Neural cell (in vitro differentiated cells): ENCODE measurements around the gene MED13.

Source experiments
- EP300 ChIP-seq: fragments of 450-650 bp; conservative IDR thresholded peaks from 2 replicates; pipeline ENCODE4 v1.6.1; 2014; ENCODE audit warnings: antibody characterized with exemption, mild to moderate bottlenecking, moderate library complexity; ENCODE audit not compliant: poor library complexity, severe bottlenecking
- EZH2 ChIP-seq: fragments of 200-600, 300-800 bp; shearing (Covaris generic), sonication (generic); IDR thresholded peaks from 2 replicates; pipeline ENCODE4 v1.6.1; 2014; ENCODE audit warnings: antibody characterized with exemption, low read length, borderline replicate concordance, mild to moderate bottlenecking; ENCODE audit not compliant: insufficient read depth, poor library complexity, severe bottlenecking
- SMC3 ChIP-seq: fragments of 450-650 bp; conservative IDR thresholded peaks from 2 replicates; pipeline ENCODE4 v1.6.1; 2014; ENCODE audit warnings: antibody characterized with exemption, mild to moderate bottlenecking, moderate library complexity; ENCODE audit not compliant: poor library complexity
- TAF1 ChIP-seq: IDR thresholded peaks from 2 replicates; pipeline ENCODE4 v1.6.1; 2012; ENCODE audit warnings: low read depth
- TF ChIP-seq, protein P1 (sequence below): fragments of 450-650 bp; IDR thresholded peaks from 2 replicates; pipeline ENCODE4 v1.5.1; 2014; ENCODE audit warnings: antibody characterized with exemption, mild to moderate bottlenecking, moderate library complexity; ENCODE audit not compliant: poor library complexity, severe bottlenecking
- TF ChIP-seq, protein P2 (sequence below): IDR thresholded peaks from 2 replicates; pipeline ENCODE4 v1.6.1; 2012; ENCODE audit warnings: borderline replicate concordance

DNA sequence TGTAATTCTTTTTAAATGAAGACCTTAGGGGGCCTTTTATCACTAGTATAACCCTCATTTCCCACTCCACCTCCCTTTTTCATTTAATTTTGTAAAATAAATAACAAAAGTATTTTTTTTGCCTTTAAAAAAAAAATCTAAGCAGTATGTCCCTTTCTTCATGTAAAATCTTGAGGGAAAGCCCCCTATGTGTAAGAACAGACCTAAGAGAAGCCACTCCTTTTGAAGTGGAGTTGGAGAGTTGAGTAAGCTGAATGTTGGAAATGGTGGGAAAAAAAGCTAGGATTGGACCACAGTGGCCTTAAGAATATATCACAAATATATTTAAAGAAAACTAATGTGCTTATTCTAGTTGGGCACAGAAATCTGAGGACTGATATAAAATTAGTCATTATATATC is 92.8 kb downstream of the MED13 start:
- TF ChIP-seq, protein P1, sequence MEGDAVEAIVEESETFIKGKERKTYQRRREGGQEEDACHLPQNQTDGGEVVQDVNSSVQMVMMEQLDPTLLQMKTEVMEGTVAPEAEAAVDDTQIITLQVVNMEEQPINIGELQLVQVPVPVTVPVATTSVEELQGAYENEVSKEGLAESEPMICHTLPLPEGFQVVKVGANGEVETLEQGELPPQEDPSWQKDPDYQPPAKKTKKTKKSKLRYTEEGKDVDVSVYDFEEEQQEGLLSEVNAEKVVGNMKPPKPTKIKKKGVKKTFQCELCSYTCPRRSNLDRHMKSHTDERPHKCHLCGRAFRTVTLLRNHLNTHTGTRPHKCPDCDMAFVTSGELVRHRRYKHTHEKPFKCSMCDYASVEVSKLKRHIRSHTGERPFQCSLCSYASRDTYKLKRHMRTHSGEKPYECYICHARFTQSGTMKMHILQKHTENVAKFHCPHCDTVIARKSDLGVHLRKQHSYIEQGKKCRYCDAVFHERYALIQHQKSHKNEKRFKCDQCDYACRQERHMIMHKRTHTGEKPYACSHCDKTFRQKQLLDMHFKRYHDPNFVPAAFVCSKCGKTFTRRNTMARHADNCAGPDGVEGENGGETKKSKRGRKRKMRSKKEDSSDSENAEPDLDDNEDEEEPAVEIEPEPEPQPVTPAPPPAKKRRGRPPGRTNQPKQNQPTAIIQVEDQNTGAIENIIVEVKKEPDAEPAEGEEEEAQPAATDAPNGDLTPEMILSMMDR = no peak
- TF ChIP-seq TAF1 (no peak), EZH2 (no peak), EP300 (no peak), SMC3 (no peak)
- TF ChIP-seq, protein P2, sequence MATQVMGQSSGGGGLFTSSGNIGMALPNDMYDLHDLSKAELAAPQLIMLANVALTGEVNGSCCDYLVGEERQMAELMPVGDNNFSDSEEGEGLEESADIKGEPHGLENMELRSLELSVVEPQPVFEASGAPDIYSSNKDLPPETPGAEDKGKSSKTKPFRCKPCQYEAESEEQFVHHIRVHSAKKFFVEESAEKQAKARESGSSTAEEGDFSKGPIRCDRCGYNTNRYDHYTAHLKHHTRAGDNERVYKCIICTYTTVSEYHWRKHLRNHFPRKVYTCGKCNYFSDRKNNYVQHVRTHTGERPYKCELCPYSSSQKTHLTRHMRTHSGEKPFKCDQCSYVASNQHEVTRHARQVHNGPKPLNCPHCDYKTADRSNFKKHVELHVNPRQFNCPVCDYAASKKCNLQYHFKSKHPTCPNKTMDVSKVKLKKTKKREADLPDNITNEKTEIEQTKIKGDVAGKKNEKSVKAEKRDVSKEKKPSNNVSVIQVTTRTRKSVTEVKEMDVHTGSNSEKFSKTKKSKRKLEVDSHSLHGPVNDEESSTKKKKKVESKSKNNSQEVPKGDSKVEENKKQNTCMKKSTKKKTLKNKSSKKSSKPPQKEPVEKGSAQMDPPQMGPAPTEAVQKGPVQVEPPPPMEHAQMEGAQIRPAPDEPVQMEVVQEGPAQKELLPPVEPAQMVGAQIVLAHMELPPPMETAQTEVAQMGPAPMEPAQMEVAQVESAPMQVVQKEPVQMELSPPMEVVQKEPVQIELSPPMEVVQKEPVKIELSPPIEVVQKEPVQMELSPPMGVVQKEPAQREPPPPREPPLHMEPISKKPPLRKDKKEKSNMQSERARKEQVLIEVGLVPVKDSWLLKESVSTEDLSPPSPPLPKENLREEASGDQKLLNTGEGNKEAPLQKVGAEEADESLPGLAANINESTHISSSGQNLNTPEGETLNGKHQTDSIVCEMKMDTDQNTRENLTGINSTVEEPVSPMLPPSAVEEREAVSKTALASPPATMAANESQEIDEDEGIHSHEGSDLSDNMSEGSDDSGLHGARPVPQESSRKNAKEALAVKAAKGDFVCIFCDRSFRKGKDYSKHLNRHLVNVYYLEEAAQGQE = no peak
